ENCODE data around the gene ATG7. TPM values are rescaled to one million over a fixed set of nuclear protein-coding genes. Genes with fewer than 3 reads are reported as not detected.

Gene ATG7
- polyA plus RNA-seq, 2 of the 4 experiments (the other 2 are of a cell fraction), result 27.2 to 41.2 TPM

DNA sequence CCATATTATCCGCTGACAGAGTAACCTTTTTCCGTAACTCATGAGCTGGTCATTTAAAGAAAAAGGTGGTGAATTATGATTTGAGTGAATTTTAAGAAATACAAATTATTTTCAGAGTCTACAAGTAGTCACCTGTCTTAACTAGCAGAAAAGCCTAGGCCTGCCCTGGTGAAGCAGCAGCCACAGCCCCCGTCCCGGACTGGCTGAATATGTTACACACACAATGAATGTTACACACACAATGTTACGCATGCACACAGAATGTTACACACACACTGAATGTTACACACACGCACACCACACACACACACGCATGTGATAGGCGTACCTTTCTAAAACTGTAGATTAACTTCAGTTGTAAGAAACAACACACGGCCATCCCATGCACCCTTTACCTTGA lies 293.7 kb downstream of the ATG7 start:
- no peak for TF ChIP-seq KDM5A (IDR thresholded peaks at IDR 0.05)
- H3K4me2 ChIP-seq, result no peak overlapping the region
- H3K9me3 ChIP-seq, result no peaks in the 10 kb centered on the region
- DNase-seq (ENCODE audit: low read depth in 1 of 2, low spot score in 1 of 2), result no peak
- POLR2A ChIA-PET, result no interaction called here
- H3K4me3 ChIP-seq, result no peak overlapping the region
- CTCF ChIA-PET, result interaction anchor here (0.8 kb wide), 1 partner anchor 96 kb away, joined by 3 read pairs; no protein-coding TSS in a partner anchor
- peaks cover 22% of the 10 kb centered on the region for H3K4me1 ChIP-seq
- no peak overlapping the region for H3K27ac ChIP-seq
- no peak for ATAC-seq
- WGBS (ENCODE audit: missing lambda C conversion rate), result 95% methylated on average over 9 of the region's 9 CpGs
- FAIRE-seq, result no peak

DNA sequence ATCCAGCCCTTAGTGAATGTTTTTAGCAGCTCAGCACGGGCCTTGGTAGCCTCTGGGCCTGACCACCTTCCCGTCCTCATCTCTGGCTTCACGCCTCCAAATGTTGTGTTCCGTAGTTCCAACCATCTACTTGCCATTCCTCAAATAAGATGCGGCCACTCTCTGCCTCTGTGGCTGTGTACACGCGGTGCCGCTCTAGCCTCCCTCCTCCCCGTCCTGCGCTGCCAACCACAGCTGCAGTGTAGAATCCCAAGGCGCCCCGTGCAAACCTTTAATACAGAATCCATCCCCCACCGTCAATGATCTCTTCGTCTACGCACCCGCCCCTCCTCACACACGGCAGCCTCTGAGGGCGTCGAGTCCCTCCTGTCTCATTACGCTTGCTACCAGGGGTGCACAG lies 294.3 kb downstream of the ATG7 start:
- Histone ChIP-seq H3K27ac (peak overlapping the region in 1 of 2 experiments; percentile 93; a peak in 1 of 6 replicates), H3K4me2 (no peak overlapping the region), H3K4me1 (peaks cover 22% of the 10 kb centered on the region), H3K9me3 (no peaks in the 10 kb centered on the region), H3K4me3 (no peak overlapping the region)
- FAIRE-seq (no peak), DNase-seq (ENCODE audit: low read depth in 1 of 2, low spot score in 1 of 2) (no peak), ATAC-seq (no peak)
- TF ChIP-seq MAFK (IDR thresholded peaks at IDR 0.05; ENCODE audit: partially characterized antibody) (no peak), MAZ (IDR thresholded peaks at IDR 0.05; ENCODE audit: borderline replicate concordance, low read depth, low read length) (no peak), HDAC2 (IDR thresholded peaks at IDR 0.05) (no peak)
- POLR2A ChIA-PET, result no interaction called here
- WGBS (ENCODE audit: missing lambda C conversion rate), result 96% methylated on average over 20 of the region's 20 CpGs
- CTCF ChIA-PET, result interaction anchor here (3.3 kb wide), 1 partner anchor 34 kb away, joined by 11 read pairs; no protein-coding TSS in a partner anchor

DNA sequence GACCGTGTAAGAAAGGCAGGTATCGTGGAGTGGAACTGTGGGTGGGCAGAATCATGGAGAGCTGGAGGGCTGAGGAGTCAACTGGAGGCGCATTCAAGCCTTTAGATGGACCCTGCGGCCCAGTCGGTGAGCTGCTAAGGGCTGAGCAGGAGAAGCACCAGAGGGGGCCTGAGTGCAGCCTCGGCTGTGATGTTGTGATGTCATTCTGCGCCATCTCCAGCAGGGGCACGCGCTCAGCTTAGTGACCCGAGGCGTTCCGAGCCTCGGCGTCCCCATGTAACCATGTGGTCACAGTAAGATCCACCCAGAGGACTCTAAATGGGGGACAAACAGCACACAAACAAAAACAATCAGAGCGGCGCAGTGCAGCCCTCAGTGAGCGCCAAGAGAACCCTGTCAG lies 294.7 kb downstream of the ATG7 start:
- no peak overlapping the region for H3K4me3 ChIP-seq
- 93% methylated on average over 17 of the region's 17 CpGs for WGBS (ENCODE audit: missing lambda C conversion rate)
- H3K9me3 ChIP-seq, result no peaks in the 10 kb centered on the region
- peaks cover 22% of the 10 kb centered on the region for H3K4me1 ChIP-seq
- FAIRE-seq (no peak), DNase-seq (ENCODE audit: low read depth in 1 of 2, low spot score in 1 of 2) (peak in 1 of 2 experiments; percentile 34), ATAC-seq (no peak; a peak in 1 of 6 replicates)
- CTCF ChIA-PET, result interaction anchor here (2.3 to 3.3 kb wide), 2 partner anchors 10 to 33 kb away, joined by 8 to 11 read pairs; no protein-coding TSS in a partner anchor
- no peak overlapping the region for H3K4me2 ChIP-seq
- POLR2A ChIA-PET, result no interaction called here
- TF ChIP-seq, protein P1, sequence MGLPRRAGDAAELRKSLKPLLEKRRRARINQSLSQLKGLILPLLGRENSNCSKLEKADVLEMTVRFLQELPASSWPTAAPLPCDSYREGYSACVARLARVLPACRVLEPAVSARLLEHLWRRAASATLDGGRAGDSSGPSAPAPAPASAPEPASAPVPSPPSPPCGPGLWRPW (IDR thresholded peaks at IDR 0.05), result no peak
- TF ChIP-seq, protein P2, sequence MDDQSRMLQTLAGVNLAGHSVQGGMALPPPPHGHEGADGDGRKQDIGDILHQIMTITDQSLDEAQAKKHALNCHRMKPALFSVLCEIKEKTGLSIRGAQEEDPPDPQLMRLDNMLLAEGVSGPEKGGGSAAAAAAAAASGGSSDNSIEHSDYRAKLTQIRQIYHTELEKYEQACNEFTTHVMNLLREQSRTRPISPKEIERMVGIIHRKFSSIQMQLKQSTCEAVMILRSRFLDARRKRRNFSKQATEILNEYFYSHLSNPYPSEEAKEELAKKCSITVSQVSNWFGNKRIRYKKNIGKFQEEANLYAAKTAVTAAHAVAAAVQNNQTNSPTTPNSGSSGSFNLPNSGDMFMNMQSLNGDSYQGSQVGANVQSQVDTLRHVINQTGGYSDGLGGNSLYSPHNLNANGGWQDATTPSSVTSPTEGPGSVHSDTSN (IDR thresholded peaks at IDR 0.05), result no peak
- no peak for TF ChIP-seq FOSB (CRISPR knock-in tag; IDR thresholded peaks at IDR 0.05)
- TF ChIP-seq CHD4 (IDR thresholded peaks at IDR 0.05; ENCODE audit: borderline replicate concordance), result no peak
- no peak for TF ChIP-seq HEYL (CRISPR knock-in tag; IDR thresholded peaks at IDR 0.05)
- TF ChIP-seq, protein P3, sequence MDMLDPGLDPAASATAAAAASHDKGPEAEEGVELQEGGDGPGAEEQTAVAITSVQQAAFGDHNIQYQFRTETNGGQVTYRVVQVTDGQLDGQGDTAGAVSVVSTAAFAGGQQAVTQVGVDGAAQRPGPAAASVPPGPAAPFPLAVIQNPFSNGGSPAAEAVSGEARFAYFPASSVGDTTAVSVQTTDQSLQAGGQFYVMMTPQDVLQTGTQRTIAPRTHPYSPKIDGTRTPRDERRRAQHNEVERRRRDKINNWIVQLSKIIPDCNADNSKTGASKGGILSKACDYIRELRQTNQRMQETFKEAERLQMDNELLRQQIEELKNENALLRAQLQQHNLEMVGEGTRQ (IDR thresholded peaks at IDR 0.05), result no peak
- no peak for TF ChIP-seq ZSCAN20 (CRISPR knock-in tag; IDR thresholded peaks at IDR 0.05)
- no peak for TF ChIP-seq MAFK (IDR thresholded peaks at IDR 0.05; ENCODE audit: partially characterized antibody)
- TF ChIP-seq RAD21 (conservative IDR thresholded peaks at IDR 0.05 in 1 of 2, IDR thresholded peaks at IDR 0.05 in 1 of 2), result no peak
- no peak for TF ChIP-seq HOXB5 (CRISPR knock-in tag; IDR thresholded peaks at IDR 0.05)
- TF ChIP-seq CBX8 (IDR thresholded peaks at IDR 0.05), result no peak
- no peak for TF ChIP-seq ESRRA (IDR thresholded peaks at IDR 0.05; ENCODE audit: borderline replicate concordance, low read length)
- TF ChIP-seq FOSL2 (IDR thresholded peaks at IDR 0.05), result no peak
- TF ChIP-seq FOSL2 (CRISPR knock-in tag; IDR thresholded peaks at IDR 0.05), result no peak
- TF ChIP-seq, protein P4, sequence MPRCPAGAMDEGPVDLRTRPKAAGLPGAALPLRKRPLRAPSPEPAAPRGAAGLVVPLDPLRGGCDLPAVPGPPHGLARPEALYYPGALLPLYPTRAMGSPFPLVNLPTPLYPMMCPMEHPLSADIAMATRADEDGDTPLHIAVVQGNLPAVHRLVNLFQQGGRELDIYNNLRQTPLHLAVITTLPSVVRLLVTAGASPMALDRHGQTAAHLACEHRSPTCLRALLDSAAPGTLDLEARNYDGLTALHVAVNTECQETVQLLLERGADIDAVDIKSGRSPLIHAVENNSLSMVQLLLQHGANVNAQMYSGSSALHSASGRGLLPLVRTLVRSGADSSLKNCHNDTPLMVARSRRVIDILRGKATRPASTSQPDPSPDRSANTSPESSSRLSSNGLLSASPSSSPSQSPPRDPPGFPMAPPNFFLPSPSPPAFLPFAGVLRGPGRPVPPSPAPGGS (IDR thresholded peaks at IDR 0.05), result no peak
- no peak for TF ChIP-seq CHD2 (IDR thresholded peaks at IDR 0.05; ENCODE audit: low read length, partially characterized antibody)
- no peak for TF ChIP-seq SREBF2 (IDR thresholded peaks at IDR 0.05)
- no peak for TF ChIP-seq EHMT2 (IDR thresholded peaks at IDR 0.05; ENCODE audit: low read depth)
- TF ChIP-seq SMC3 (IDR thresholded peaks at IDR 0.05), result no peak
- TF ChIP-seq, protein P5, sequence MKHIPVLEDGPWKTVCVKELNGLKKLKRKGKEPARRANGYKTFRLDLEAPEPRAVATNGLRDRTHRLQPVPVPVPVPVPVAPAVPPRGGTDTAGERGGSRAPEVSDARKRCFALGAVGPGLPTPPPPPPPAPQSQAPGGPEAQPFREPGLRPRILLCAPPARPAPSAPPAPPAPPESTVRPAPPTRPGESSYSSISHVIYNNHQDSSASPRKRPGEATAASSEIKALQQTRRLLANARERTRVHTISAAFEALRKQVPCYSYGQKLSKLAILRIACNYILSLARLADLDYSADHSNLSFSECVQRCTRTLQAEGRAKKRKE (CRISPR knock-in tag; IDR thresholded peaks at IDR 0.05; ENCODE audit: low read depth), result no peak
- peak overlapping the region in 1 of 2 experiments; percentile 93; a peak in 2 of 6 replicates for H3K27ac ChIP-seq

Data from A549 (cell line).